HG02938 (cell line): ENCODE measurements around the gene DSCAML1.

Experiments used
- ATAC-seq: cut with Tn5 transposase; IDR thresholded peaks from one replicate; pipeline ENCODE4 v1.9.1; 2021; ENCODE audit warnings: mild to moderate bottlenecking, moderate library complexity; ENCODE audit not compliant: unreplicated experiment

The DSCAML1 gene

DNA sequence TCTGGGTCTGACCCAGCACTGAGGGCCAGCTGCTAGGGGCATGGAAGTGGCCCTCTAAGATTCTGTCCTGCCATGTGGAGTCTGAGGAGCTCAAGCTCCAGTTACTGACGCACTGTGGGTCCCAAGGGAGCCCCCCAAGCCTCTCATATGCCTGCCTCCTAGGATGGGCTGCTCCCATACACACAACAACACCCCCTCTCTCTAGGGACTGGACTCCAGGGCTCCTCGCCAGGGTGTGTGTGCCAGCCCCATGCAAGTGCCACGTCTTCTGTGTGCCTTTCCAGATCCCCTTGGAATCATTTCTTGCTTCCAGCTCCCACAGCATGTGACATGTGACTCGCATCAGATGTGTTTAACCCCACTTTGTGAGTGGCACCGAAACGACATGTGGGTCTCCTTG, 234.9 kb downstream of the DSCAML1 start:
- ATAC-seq: no peak

- no peak for ATAC-seq
Observed at GRCh38 chr11:117560780-117561530, 236.1 kb downstream of the DSCAML1 start.

- ATAC-seq: no peak
Observed at GRCh38 chr11:117559698-117560097, 237.3 kb downstream of the DSCAML1 start.

DNA sequence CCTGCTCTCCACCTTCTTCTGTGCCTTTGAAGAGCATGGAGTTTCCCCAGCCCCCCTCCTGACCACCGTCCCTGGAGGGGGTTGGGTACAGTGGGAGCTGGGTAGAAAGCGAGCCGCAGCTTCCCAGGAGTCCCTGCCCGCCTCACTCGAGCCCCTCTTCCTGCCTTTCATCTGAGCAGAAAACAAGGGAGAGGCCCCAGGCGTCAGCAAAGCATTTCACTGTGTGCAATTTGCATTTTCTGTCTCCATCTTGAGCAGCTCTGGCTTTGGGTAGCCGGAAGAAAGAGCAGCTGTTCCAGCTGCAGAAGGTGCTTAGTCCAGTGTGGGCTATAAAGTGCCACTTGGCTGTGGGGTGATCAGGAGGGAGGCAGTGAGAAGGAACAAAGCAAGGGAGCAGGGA, 239.7 kb downstream of the DSCAML1 start:
- no peak for ATAC-seq

DNA sequence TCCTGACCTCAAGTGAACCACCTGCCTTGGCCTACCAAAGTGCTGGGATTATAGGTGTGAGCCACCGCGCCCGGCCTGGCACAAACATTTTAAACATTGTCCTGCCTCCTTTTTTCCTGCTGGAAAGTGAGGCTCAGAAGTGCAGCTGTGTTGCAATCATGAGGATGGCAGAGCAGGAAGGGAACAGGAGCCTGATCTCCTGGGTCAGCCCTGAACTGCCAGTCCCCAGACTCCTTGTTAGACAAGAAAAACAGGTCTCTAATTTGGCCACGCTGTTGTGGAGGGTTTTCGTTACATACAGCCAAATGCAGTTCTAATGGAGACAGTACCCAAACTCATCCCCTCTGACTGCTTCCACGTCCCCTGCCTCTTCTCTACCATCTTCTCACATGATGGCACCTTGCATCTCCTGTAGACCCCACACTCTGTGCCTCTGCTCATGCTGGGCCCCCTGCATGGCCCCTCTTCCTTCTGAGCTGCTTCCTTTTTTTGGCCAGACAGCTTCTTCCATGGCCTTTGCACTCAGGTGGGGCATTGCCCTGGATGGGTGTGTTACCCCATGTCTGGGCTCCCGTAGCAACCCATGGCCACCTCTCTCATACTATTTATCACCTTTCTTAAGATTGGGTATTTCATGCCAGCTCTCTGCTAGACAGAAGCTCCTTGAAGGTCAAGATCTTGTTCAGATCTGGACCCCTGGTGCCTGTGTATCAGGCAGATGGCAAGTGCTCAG, 242.2 kb downstream of the DSCAML1 start:
- no peak for ATAC-seq

- no peak for ATAC-seq
Observed at GRCh38 chr11:117552626-117553025, 244.4 kb downstream of the DSCAML1 start.

DNA sequence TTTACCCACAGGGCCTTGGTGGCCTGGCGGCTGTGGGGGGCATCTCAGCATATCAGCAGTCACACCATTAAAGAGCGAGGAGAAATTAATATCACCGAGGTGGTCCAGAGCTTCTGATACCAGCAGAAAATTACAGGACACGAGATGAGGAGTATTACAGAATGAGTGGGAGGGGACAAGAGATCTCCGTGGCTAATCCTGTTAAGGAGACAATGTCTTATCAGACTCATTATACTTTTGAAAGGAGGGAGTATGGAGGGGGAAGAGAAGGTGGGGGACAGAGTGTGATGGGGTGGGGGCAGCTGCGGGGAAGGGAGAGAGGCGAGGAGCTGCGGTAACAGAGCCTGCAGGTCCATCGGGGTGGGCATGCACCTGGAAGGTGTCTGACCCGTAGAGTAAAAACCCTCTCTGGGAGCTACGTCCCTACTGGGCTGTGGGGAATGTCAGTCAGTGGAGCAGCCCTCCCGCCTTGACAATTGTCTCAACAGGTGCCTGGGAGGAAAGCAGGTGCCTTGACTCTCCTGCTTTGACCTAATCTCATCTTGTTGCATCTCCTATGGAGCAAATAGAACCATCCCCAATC, 245.2 kb downstream of the DSCAML1 start:
- ATAC-seq: no peak

DNA sequence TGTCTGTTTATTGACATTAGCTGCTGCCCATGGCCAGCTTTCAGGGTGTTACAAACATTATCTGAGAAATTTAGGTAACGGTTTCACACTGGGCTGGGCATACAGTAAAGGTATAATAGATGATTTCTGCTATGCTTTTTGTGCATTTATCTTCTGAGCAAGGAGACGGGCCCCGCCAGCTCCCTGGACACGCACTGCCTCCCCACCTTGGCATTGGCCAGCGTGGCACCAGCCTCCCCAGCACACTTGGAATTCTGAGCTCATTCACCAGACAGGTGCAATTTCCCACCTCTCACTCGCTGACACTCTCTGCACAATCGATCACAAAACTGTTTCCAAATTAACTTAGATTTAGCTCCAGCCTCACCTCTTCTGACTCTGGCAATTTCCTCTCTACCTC, 246.6 kb downstream of the DSCAML1 start:
- no peak for ATAC-seq

- ATAC-seq: no peak
Observed at GRCh38 chr11:117549417-117549816, 247.6 kb downstream of the DSCAML1 start.

DNA sequence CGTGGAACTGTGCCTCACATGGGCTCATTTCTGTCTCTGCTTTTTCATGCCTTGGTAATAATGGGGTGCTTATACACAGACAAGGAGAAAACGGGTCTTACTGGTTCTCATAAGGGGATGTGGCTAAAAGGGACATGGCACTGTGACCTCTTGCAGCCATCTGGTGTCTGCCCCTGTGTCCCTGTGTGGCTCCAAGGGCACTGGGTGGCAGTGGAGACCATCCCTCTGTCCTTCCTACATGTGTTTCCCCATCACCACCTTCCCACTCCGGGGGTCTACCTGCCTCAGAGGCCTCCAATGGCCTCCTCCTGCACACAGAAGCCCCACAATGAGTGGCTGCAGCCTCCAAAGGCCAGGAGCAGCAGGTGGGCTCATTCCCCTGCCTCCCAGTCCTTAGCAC, 248.1 kb downstream of the DSCAML1 start:
- no peak for ATAC-seq

DNA sequence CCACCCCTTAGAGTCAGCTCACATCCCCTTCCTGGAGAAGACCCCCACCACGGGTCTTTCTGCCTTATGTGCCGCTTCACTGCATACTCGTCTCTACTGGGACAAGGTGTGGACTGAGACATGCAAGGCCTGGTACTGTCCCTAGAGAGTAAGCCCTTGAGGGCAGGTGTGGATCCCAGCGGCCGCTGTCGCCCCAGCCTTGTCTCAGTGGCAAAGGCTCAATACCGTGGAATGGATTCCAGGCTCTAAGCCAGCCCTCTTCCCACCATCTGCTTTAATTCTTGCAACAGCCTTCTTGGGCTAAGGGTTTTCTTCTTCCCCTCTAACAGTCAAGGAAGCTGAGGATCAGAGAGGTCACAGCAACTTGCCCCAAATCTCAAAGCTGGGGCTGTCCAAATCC, 249.1 kb downstream of the DSCAML1 start:
- no peak for ATAC-seq

- no peak for ATAC-seq
Observed at GRCh38 chr11:117547195-117547850, 249.7 kb downstream of the DSCAML1 start.

DNA sequence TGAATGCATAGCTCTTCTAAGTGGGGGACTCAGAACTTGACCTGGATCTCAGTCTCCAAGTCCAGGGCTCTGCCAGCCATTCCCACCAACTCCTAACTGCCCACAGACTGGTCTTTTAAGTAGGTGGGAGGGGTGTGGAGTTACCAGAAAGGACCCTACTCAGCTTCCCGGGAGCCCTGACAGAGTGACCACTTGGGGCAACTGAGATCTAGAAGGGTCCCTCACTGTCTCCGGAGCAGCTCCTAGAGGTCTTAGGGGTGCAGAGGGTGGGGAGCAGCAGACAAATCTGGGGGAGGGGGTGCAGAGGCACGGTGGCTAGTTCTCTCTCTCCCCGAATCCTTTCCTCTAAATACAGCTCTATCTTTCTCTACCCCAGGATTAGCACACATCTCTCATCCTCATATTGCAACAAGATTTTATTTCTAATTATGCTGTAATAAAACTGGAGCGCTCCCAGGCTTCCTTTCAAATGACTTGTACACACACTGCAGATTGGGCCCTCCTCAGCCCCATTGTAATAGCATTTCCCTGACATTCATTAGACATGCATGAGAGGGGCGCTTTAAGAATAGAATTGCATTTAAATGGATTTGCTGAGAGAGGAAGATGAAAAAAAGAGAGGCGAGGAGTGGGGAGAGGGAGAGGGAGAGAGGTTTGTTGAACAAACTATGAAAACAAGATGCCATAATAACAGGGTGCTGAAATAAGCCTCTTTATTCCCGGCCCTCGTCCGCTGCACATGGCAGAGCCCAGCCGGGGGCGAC, 250.4 kb downstream of the DSCAML1 start:
- no peak for ATAC-seq

- no peak for ATAC-seq
Observed at GRCh38 chr11:117545706-117546105, 251.3 kb downstream of the DSCAML1 start.

DNA sequence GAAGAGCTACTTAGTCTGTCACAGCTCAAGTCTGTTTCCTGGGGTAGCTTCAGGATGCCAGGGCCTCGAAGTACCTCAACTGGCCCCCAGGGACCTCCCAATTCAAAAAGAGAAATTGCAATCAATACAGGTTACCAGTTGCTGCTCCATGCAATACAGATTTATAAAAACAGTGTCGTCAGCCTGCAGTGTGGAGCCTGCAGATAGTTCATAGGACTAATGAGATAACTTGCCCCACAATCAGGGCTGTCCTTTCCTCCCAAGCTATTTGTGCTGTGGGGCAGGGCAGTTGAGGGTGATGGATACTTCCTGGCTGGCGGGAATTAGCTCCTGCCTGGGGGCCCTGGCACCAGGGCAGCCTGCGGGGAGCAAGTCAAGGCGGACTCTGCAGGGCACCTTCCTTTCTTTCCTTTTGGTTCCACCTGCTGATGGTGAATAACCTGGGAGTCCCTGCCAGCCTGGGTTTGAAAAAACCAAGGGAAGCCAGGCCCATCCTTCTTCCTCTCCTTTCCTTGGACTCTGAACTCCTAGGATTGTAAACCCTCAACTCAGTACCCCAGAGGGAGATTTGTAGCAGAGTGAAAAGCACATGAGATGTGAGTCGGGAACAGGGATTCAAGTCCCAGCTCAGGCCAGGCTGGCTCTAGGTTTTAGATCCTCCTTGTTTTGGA, 252.8 kb downstream of the DSCAML1 start:
- no peak for ATAC-seq

- no peak for ATAC-seq
Observed at GRCh38 chr11:117541211-117541610, 255.8 kb downstream of the DSCAML1 start.

GRCh38 chr11:117538263-117539135, 258.5 kb downstream of the DSCAML1 start:
- ATAC-seq: no peak

GRCh38 chr11:117535850-117536411, 261.1 kb downstream of the DSCAML1 start:
- no peak for ATAC-seq
